Measurements from ENCODE around the gene GIMAP2. TPM values are rescaled to one million over a fixed set of nuclear protein-coding genes. Genes with fewer than 3 reads are reported as not detected.

The GIMAP2 gene
- total RNA-seq, 2 experiments from 2014 or later, result 42.2 to 42.7 TPM

DNA sequence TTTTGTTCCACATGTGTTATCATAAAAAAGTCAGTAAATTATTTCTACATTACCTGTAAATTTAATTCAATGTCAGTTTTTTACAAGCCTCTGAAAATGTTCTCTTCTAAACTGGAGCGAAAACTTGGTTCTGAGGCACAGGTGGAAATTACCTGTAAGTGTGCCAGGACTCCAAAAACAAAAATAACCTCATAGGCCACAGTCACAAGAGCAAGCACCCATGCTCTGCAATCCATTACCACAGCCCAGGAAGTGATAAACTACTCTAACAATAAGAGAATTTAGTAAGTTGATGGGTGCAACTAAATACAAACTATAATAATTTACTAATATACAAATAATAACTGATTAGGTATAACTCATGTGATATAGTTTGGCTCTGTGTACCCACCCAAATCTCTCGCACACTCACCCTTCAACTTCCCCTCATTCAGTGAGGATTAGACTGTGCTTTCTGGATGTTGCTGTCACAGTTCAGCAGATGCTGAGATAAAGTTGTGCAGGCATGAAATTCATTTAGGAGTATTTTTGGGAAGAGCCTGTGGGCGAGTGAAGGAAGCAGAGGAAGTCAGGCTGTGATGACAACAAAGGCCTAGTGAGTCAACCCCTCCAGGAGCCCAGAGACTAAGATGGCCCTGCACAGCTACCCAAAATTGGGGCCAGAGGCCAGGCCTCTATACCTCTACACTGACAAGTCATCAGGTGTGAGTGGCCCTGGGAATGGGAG lies 37.0 kb upstream of the GIMAP2 start:
- no peak overlapping the region for H3K4me3 Mint-ChIP-seq
- TF ChIP-seq, protein P1, sequence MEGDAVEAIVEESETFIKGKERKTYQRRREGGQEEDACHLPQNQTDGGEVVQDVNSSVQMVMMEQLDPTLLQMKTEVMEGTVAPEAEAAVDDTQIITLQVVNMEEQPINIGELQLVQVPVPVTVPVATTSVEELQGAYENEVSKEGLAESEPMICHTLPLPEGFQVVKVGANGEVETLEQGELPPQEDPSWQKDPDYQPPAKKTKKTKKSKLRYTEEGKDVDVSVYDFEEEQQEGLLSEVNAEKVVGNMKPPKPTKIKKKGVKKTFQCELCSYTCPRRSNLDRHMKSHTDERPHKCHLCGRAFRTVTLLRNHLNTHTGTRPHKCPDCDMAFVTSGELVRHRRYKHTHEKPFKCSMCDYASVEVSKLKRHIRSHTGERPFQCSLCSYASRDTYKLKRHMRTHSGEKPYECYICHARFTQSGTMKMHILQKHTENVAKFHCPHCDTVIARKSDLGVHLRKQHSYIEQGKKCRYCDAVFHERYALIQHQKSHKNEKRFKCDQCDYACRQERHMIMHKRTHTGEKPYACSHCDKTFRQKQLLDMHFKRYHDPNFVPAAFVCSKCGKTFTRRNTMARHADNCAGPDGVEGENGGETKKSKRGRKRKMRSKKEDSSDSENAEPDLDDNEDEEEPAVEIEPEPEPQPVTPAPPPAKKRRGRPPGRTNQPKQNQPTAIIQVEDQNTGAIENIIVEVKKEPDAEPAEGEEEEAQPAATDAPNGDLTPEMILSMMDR (IDR thresholded peaks at IDR 0.05), result no peak
- intact Hi-C loops (cut with micrococcal nuclease), result no loop called here
- H3K27ac Mint-ChIP-seq, result peak overlapping the region; percentile 88
- ChIA-PET CTCF (interaction anchor here (1.2 to 2.1 kb wide), 2 partner anchors 9 to 200 kb away, joined by 6 read pairs; no protein-coding TSS in a partner anchor), POLR2A (no interaction called here)
- no peaks in the 10 kb centered on the region for H3K27me3 Mint-ChIP-seq
- peaks cover 38% of the 10 kb centered on the region for H3K4me1 Mint-ChIP-seq (ENCODE audit: low read depth)
- H3K9me3 Mint-ChIP-seq, result peaks cover 37% of the 10 kb centered on the region
- DNase-seq (no peak), ATAC-seq (peak; percentile 45)
- peaks cover 51% of the 10 kb centered on the region for H3K36me3 Mint-ChIP-seq (ENCODE audit: low read depth)

GRCh38 chr7:150649080-150649385 lies 36.5 kb upstream of the GIMAP2 start:
- intact Hi-C loops (cut with micrococcal nuclease), result no loop called here
- POLR2A ChIA-PET, result no interaction called here
- ATAC-seq (no peak), DNase-seq (no peak)
- Mint-ChIP-seq H3K9me3 (peaks cover 38% of the 10 kb centered on the region), H3K4me1 (ENCODE audit: low read depth) (peaks cover 43% of the 10 kb centered on the region), H3K4me3 (no peak overlapping the region), H3K36me3 (ENCODE audit: low read depth) (peaks cover 48% of the 10 kb centered on the region), H3K27ac (peak overlapping the region; percentile 88), H3K27me3 (no peaks in the 10 kb centered on the region)
- TF ChIP-seq, protein P1 (IDR thresholded peaks at IDR 0.05), result no peak
- CTCF ChIA-PET, result interaction anchor here (1.2 to 2.1 kb wide), 2 partner anchors 8 to 200 kb away, joined by 6 read pairs; no protein-coding TSS in a partner anchor

DNA sequence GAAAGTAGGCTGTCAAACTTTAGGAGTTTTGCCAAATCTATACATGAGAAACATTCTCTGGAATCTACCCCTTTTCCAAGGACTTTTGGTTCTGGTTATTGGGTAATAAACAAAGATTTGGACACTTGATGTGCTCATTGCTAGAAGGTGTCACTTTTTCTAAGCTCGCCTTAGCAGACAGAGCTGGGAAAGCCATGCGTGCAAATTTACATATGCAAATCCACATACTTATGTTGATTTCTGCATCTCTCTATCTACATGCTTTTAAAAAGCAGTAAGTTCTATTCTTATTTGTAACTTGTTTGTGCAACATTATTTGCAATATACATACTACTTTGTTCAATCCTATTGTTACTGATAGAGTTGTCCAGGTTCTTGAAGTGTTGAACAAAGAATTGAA lies 30.8 kb upstream of the GIMAP2 start:
- H3K27me3 Mint-ChIP-seq, result no peaks in the 10 kb centered on the region
- POLR2A ChIA-PET, result interaction anchor here (0.6 kb wide), 1 partner anchor 10 kb away, joined by 3 read pairs; no protein-coding TSS in a partner anchor
- intact Hi-C loops (cut with micrococcal nuclease), result no loop called here
- H3K9me3 Mint-ChIP-seq, result peaks cover 34% of the 10 kb centered on the region
- H3K4me1 Mint-ChIP-seq (ENCODE audit: low read depth), result peaks cover 5% of the 10 kb centered on the region
- CTCF ChIA-PET, result no interaction called here
- ATAC-seq (no peak), DNase-seq (no peak)
- TF ChIP-seq, protein P1 (IDR thresholded peaks at IDR 0.05), result no peak
- H3K36me3 Mint-ChIP-seq (ENCODE audit: low read depth), result peaks cover 28% of the 10 kb centered on the region
- H3K27ac Mint-ChIP-seq, result no peak overlapping the region
- H3K4me3 Mint-ChIP-seq, result no peak overlapping the region

DNA sequence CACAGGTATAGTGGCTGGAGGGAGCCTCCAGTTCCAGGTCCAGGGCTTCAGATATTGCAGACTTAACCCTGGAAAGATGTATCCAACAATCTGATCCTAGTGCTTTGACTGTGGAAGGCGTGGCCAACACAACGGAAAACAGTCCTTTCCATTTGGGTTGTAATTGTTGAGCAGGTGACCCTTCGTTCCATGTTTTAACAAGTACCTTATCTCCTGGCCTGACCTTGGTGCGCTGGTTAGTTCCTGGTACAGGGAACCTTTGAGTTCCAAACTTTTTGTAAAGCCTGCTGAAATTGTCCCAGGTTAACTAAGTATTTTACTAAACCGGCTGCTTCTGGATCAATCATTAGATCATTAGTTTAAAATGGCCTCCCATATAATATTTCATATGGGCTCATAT lies 29.5 kb upstream of the GIMAP2 start:
- H3K4me1 Mint-ChIP-seq (ENCODE audit: low read depth), result peaks cover 8% of the 10 kb centered on the region

More for the DNA sequence above, 29.5 kb upstream of the GIMAP2 start:
- Mint-ChIP-seq H3K36me3 (ENCODE audit: low read depth) (peaks cover 27% of the 10 kb centered on the region), H3K27ac (no peak overlapping the region), H3K27me3 (no peaks in the 10 kb centered on the region), H3K4me3 (no peak overlapping the region), H3K9me3 (peaks cover 27% of the 10 kb centered on the region)
- DNase-seq, result no peak
- intact Hi-C loops (cut with micrococcal nuclease), result no loop called here
- ATAC-seq, result no peak
- ChIA-PET CTCF (interaction anchor here (1.2 to 2.4 kb wide), 3 partner anchors 7 to 15 kb away, joined by 4 to 6 read pairs (median 4); no protein-coding TSS in a partner anchor), POLR2A (interaction anchor here (0.8 to 1.2 kb wide), 2 partner anchors 9 to 10 kb away, joined by 3 to 4 read pairs; no protein-coding TSS in a partner anchor)
- TF ChIP-seq, protein P1 (IDR thresholded peaks at IDR 0.05), result no peak
